NCI-H1694 treated with DMSO at 0.1 percent for 48 hours (cell line): ENCODE results near the gene SUB1.

Experiments
- DNase-seq: peaks from one replicate; lab custom pipeline; 2025; lab: John Stamatoyannopoulos, UW

Gene SUB1

GRCh38 chr5:32642276-32643002 is 57.1 kb downstream of the SUB1 start:
- DNase-seq: no peak

GRCh38 chr5:32645246-32645645 is 59.9 kb downstream of the SUB1 start:
- DNase-seq: no peak

- DNase-seq: no peak
Measured at GRCh38 chr5:32646061-32646969, 61.0 kb downstream of the SUB1 start.

GRCh38 chr5:32651088-32651487 is 65.7 kb downstream of the SUB1 start:
- no peak for DNase-seq

GRCh38 chr5:32651638-32652037 is 66.3 kb downstream of the SUB1 start:
- DNase-seq: no peak
